Measurements from ENCODE around the gene CCDC137. TPM values are rescaled to one million over a fixed set of nuclear protein-coding genes. Genes with fewer than 3 reads are reported as not detected.

CCDC137 gene
- total RNA-seq, 2 experiments from 2014 or later: 34.0 to 36.8 TPM

GRCh38 chr17:81656118-81656743 lies 10.3 kb upstream of the CCDC137 start, which contains the start of gene PDE6G:
Gene PDE6G (minus strand): TSS chr17:81656542. CDS start chr17:81653305, 3,237 bp downstream.
- H3K4me1 Mint-ChIP-seq (ENCODE audit: low read depth): peaks cover 11% of the 10 kb centered on the region
- H3K27ac Mint-ChIP-seq: no peak within 1 kb of the TSS
- ChIA-PET POLR2A (no interaction called here), CTCF (no interaction called here)
- H3K4me3 Mint-ChIP-seq: no peak within 1 kb of the TSS
- intact Hi-C loops (cut with micrococcal nuclease): no loop called here
- DNase-seq: no peak
- peaks cover 11% of the 10 kb centered on the region for H3K27me3 Mint-ChIP-seq
- H3K9me3 Mint-ChIP-seq: no peaks in the 10 kb centered on the region
- H3K36me3 Mint-ChIP-seq: no peaks in the 10 kb centered on the region

GRCh38 chr17:81656835-81657234 lies 9.7 kb upstream of the CCDC137 start:
- H3K27ac Mint-ChIP-seq: no peak overlapping the region
- POLR2A ChIA-PET: no interaction called here
- no peaks in the 10 kb centered on the region for H3K9me3 Mint-ChIP-seq
- H3K4me1 Mint-ChIP-seq (ENCODE audit: low read depth): peaks cover 11% of the 10 kb centered on the region
- H3K27me3 Mint-ChIP-seq: peaks cover 7% of the 10 kb centered on the region
- CTCF ChIA-PET: no interaction called here
- DNase-seq: no peak
- intact Hi-C loops (cut with micrococcal nuclease): no loop called here
- no peak overlapping the region for H3K4me3 Mint-ChIP-seq
- H3K36me3 Mint-ChIP-seq: no peaks in the 10 kb centered on the region

GRCh38 chr17:81659038-81659437 lies 7.5 kb upstream of the CCDC137 start:
- H3K4me3 Mint-ChIP-seq: no peak overlapping the region
- DNase-seq: no peak
- H3K27ac Mint-ChIP-seq: no peak overlapping the region
- H3K27me3 Mint-ChIP-seq: no peaks in the 10 kb centered on the region
- ChIA-PET POLR2A (interaction anchor here (0.8 kb wide), 1 partner anchor 58 kb away, joined by 3 read pairs; no protein-coding TSS in a partner anchor), CTCF (interaction anchor here (1.7 kb wide), 1 partner anchor 11 kb away, joined by 3 read pairs; no protein-coding TSS in a partner anchor)
- H3K36me3 Mint-ChIP-seq: no peaks in the 10 kb centered on the region
- peaks cover 11% of the 10 kb centered on the region for H3K4me1 Mint-ChIP-seq (ENCODE audit: low read depth)
- intact Hi-C loops (cut with micrococcal nuclease): no loop called here
- no peaks in the 10 kb centered on the region for H3K9me3 Mint-ChIP-seq

- H3K4me3 Mint-ChIP-seq: no peak overlapping the region
- ChIA-PET POLR2A (no interaction called here), CTCF (interaction anchor here (1.3 to 1.7 kb wide), 2 partner anchors 13 to 60 kb away, joined by 3 read pairs; no protein-coding TSS in a partner anchor)
- H3K36me3 Mint-ChIP-seq: peaks cover 5% of the 10 kb centered on the region
- intact Hi-C loops (cut with micrococcal nuclease): no loop called here
- peaks cover 25% of the 10 kb centered on the region for H3K4me1 Mint-ChIP-seq (ENCODE audit: low read depth)
- H3K9me3 Mint-ChIP-seq: no peaks in the 10 kb centered on the region
- H3K27me3 Mint-ChIP-seq: no peaks in the 10 kb centered on the region
- H3K27ac Mint-ChIP-seq: peak overlapping the region; percentile 38
- no peak for DNase-seq
These were observed 6.1 kb upstream of the CCDC137 start for GRCh38 chr17:81660441-81660840.

- CTCF ChIA-PET: no interaction called here
These were observed 4.5 kb upstream of the CCDC137 start for GRCh38 chr17:81662002-81662401.

GRCh38 chr17:81664051-81664470 lies 2.5 kb upstream of the CCDC137 start:
- Mint-ChIP-seq H3K27ac (peak overlapping the region; percentile 94), H3K9me3 (no peaks in the 10 kb centered on the region), H3K4me1 (ENCODE audit: low read depth) (peaks cover 38% of the 10 kb centered on the region), H3K4me3 (peak overlapping the region; percentile 23), H3K36me3 (peaks cover 23% of the 10 kb centered on the region), H3K27me3 (no peaks in the 10 kb centered on the region)
- POLR2A ChIA-PET: interaction anchor here (1.8 kb wide), 1 partner anchor 39 kb away, joined by 10 read pairs; the partner anchor contains the start of gene MRPL12
- intact Hi-C loops (cut with micrococcal nuclease): loop anchor here (2.0 kb wide), 1 partner anchor 27 kb away; the partner anchor contains the start of genes NPLOC4 and TSPAN10
- DNase-seq: peak; percentile 46
- CTCF ChIA-PET: no interaction called here

More at GRCh38 chr17:81662002-81662401, 4.5 kb upstream of the CCDC137 start:
- no peak for DNase-seq
- POLR2A ChIA-PET: no interaction called here
- Mint-ChIP-seq H3K36me3 (peaks cover 14% of the 10 kb centered on the region), H3K27ac (no peak overlapping the region), H3K4me3 (no peak overlapping the region), H3K9me3 (no peaks in the 10 kb centered on the region), H3K4me1 (ENCODE audit: low read depth) (peaks cover 26% of the 10 kb centered on the region), H3K27me3 (no peaks in the 10 kb centered on the region)
- intact Hi-C loops (cut with micrococcal nuclease): no loop called here

- H3K36me3 Mint-ChIP-seq: peaks cover 32% of the 10 kb centered on the region
- intact Hi-C loops (cut with micrococcal nuclease): loop anchor here (1.0 to 5.0 kb wide), 4 partner anchors 18 to 113 kb away; partner anchors contain the start of genes ARL16, FAAP100, NPLOC4 and SLC25A10
- peak overlapping the region; percentile 94 for H3K4me3 Mint-ChIP-seq
These were observed 1.1 kb upstream of the CCDC137 start for GRCh38 chr17:81665205-81666091.

GRCh38 chr17:81666092-81666341 lies 520 bp upstream of the CCDC137 start:
- intact Hi-C loops (cut with micrococcal nuclease): loop anchor here (1.0 to 5.0 kb wide), 3 partner anchors 17 to 113 kb away; partner anchors contain the start of genes ARL16, FAAP100 and SLC25A10
- Mint-ChIP-seq H3K4me3 (peak overlapping the region; percentile 94), H3K27ac (peak overlapping the region; percentile 94), H3K36me3 (peaks cover 35% of the 10 kb centered on the region), H3K9me3 (no peaks in the 10 kb centered on the region), H3K27me3 (no peaks in the 10 kb centered on the region), H3K4me1 (ENCODE audit: low read depth) (peaks cover 41% of the 10 kb centered on the region)
- CTCF ChIA-PET: interaction anchor here (1.0 to 2.4 kb wide), 2 partner anchors 10 to 17 kb away, joined by 4 to 10 read pairs; partner anchors contain the start of genes ARL16 and HGS
- peak; percentile 43 for DNase-seq
- POLR2A ChIA-PET: interaction anchor here (0.9 to 2.5 kb wide), 6 partner anchors 18 to 167 kb away, joined by 3 to 26 read pairs (median 5); partner anchors contain the start of genes ARL16, HGS, MCRIP1 and MRPL12

More at GRCh38 chr17:81665205-81666091, 1.1 kb upstream of the CCDC137 start:
- H3K9me3 Mint-ChIP-seq: no peaks in the 10 kb centered on the region
- H3K27ac Mint-ChIP-seq: peak overlapping the region; percentile 94
- peak; percentile 72 for DNase-seq
- H3K4me1 Mint-ChIP-seq (ENCODE audit: low read depth): peaks cover 41% of the 10 kb centered on the region
- ChIA-PET CTCF (interaction anchor here (1.0 to 2.4 kb wide), 2 partner anchors 10 to 18 kb away, joined by 4 to 10 read pairs; partner anchors contain the start of genes ARL16 and HGS), POLR2A (interaction anchor here (0.6 to 2.5 kb wide), 9 partner anchors 19 to 168 kb away, joined by 3 to 26 read pairs (median 4); partner anchors contain the start of genes ARL16, HGS, MCRIP1 and MRPL12)
- H3K27me3 Mint-ChIP-seq: no peaks in the 10 kb centered on the region

- ChIA-PET CTCF (no interaction called here), POLR2A (interaction anchor here (1.2 kb wide), 1 partner anchor 10 kb away, joined by 3 read pairs; no protein-coding TSS in a partner anchor)
- Mint-ChIP-seq H3K9me3 (no peaks in the 10 kb centered on the region), H3K36me3 (peaks cover 49% of the 10 kb centered on the region), H3K27ac (peak overlapping the region; percentile 64), H3K4me3 (peak overlapping the region; percentile 94), H3K4me1 (ENCODE audit: low read depth) (peaks cover 38% of the 10 kb centered on the region), H3K27me3 (no peaks in the 10 kb centered on the region)
- intact Hi-C loops (cut with micrococcal nuclease): loop anchor here (2.0 to 5.0 kb wide), 2 partner anchors 45 to 115 kb away; partner anchors contain the start of genes FAAP100 and SLC25A10
- DNase-seq: peak; percentile 27
These were observed 1.2 kb downstream of the CCDC137 start for GRCh38 chr17:81667754-81668153.

GRCh38 chr17:81672504-81672903 lies 6.0 kb downstream of the CCDC137 start:
- Mint-ChIP-seq H3K9me3 (no peaks in the 10 kb centered on the region), H3K4me3 (no peak overlapping the region), H3K27me3 (no peaks in the 10 kb centered on the region), H3K4me1 (ENCODE audit: low read depth) (peaks cover 17% of the 10 kb centered on the region), H3K27ac (no peak overlapping the region), H3K36me3 (peaks cover 41% of the 10 kb centered on the region)
- intact Hi-C loops (cut with micrococcal nuclease): no loop called here
- CTCF ChIA-PET: no interaction called here
- POLR2A ChIA-PET: no interaction called here
- DNase-seq: no peak

- ChIA-PET CTCF (no interaction called here), POLR2A (no interaction called here)
- H3K4me1 Mint-ChIP-seq (ENCODE audit: low read depth): peaks cover 13% of the 10 kb centered on the region
- H3K27me3 Mint-ChIP-seq: no peaks in the 10 kb centered on the region
- no peak for DNase-seq
- intact Hi-C loops (cut with micrococcal nuclease): no loop called here
- H3K9me3 Mint-ChIP-seq: no peaks in the 10 kb centered on the region
- peaks cover 38% of the 10 kb centered on the region for H3K36me3 Mint-ChIP-seq
- H3K4me3 Mint-ChIP-seq: no peak overlapping the region
- no peak overlapping the region for H3K27ac Mint-ChIP-seq
These were observed 6.4 kb downstream of the CCDC137 start for GRCh38 chr17:81672954-81673353.

Measured in activated CD4-positive, alpha-beta memory T cell treated with anti-CD3 and anti-CD28 coated beads for 36 hours (primary cell).